Ishikawa (cell line): ENCODE measurements around the gene AUTS2.

Source experiments
- MAX ChIP-seq: IDR thresholded peaks from 2 replicates; pipeline ENCODE4 v1.6.1; 2012
- NFIC ChIP-seq: IDR thresholded peaks from 2 replicates; pipeline ENCODE4 v1.6.1; 2012
- RAD21 ChIP-seq: IDR thresholded peaks from 2 replicates; pipeline ENCODE4 v1.6.1; 2012; ENCODE audit warnings: low read depth
- TAF1 ChIP-seq: IDR thresholded peaks from 2 replicates; pipeline ENCODE4 v1.6.1; 2012; ENCODE audit warnings: low read depth, mild to moderate bottlenecking

GRCh38 chr7:70208236-70209063, 610.2 kb downstream of the AUTS2 start:
- TF ChIP-seq MAX (no peak), NFIC (no peak), TAF1 (no peak), RAD21 (no peak)
